ENCODE measurements around the gene B4GAT1. TPM values are rescaled to one million over a fixed set of nuclear protein-coding genes. Genes with fewer than 3 reads are reported as not detected.
A peak's percentile ranks its signal among the peaks of the same experiment; 100 is the strongest.

The B4GAT1 gene
- total and polyA plus RNA-seq, 9 of the 15 experiments (the other 6 are each of a cell fraction or from before 2014, with no cell fraction given), result 0.86 to 9.5 (median 3.8) TPM

DNA sequence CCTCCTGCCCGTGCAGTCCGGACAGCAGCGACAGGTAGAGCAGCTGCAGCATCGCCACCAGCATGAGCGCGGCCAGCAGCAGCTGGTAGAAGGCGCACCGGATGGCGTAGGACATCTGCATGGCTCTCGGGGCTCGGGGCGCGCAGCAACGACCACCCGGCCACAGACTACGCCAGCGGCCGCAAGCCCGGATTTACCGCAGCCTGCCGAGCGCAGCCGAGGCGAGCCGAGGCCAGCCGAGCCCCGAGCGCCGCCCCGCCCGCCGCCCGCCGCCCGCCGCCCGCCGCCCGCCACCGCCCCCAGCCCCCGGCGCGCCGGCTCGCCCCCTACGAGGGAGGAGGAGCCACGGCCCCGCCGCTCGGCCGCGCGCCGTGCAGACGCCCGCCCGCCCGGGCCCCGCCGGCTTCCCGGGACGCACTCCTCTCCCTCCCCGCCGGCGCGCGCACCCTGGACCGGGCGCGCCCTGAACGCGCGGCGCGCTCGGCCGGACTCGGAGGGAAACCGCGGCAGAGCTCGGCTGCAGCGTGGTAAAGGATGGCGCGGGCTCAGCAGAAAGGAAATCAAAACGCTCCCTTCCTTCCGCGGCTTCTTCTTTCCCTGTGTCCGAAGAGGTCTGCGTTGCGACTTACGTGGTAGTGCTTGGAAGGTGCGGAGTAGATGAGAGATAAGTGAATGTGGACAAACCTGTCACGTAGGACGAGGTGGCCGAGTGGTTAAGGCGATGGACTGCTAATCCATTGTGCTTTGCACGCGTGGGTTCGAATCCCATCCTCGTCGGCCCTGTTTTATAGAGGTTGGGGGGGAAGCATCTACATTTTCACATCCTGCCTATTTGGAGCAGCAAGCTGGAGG is at the start of gene B4GAT1 (continued):
- TF ChIP-seq ERF (CRISPR knock-in tag; IDR thresholded peaks at IDR 0.05), result no peak
- TF ChIP-seq POLR2A (conservative IDR thresholded peaks at IDR 0.05), result peak; percentile 69
- TF ChIP-seq ZNF79 (CRISPR knock-in tag; IDR thresholded peaks at IDR 0.05; ENCODE audit: low read depth), result no peak
- TF ChIP-seq RBM15 (IDR thresholded peaks at IDR 0.05; ENCODE audit: insufficient read depth, low read length), result no peak
- TF ChIP-seq, protein P1, sequence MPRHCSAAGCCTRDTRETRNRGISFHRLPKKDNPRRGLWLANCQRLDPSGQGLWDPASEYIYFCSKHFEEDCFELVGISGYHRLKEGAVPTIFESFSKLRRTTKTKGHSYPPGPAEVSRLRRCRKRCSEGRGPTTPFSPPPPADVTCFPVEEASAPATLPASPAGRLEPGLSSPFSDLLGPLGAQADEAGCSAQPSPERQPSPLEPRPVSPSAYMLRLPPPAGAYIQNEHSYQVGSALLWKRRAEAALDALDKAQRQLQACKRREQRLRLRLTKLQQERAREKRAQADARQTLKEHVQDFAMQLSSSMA (CRISPR knock-in tag; IDR thresholded peaks at IDR 0.05), result no peak
- no peak for TF ChIP-seq ZNF830 (CRISPR knock-in tag; IDR thresholded peaks at IDR 0.05)
- no peak for TF ChIP-seq SRSF7 (optimal IDR thresholded peaks at IDR 0.05; ENCODE audit: low read depth, low read length)
- peak; percentile 65; the same call in 1 of the 2 replicates for TF ChIP-seq RFX5 (IDR thresholded peaks at IDR 0.05; ENCODE audit: low read depth, low read length)
- peak; percentile 40; the same call in 1 of the 2 replicates for TF ChIP-seq JUN (IDR thresholded peaks at IDR 0.05; ENCODE audit: borderline replicate concordance, low read depth, low read length)
- TF ChIP-seq JUN (CRISPR knock-in tag; IDR thresholded peaks at IDR 0.05; ENCODE audit: borderline replicate concordance), result no peak
- TF ChIP-seq DEAF1 (CRISPR knock-in tag; IDR thresholded peaks at IDR 0.05), result peak; percentile 31
- no peak for TF ChIP-seq ZNF431 (CRISPR knock-in tag; IDR thresholded peaks at IDR 0.05)
- no peak for TF ChIP-seq ZBTB49 (CRISPR knock-in tag; IDR thresholded peaks at IDR 0.05; ENCODE audit: borderline replicate concordance)
- no peak for TF ChIP-seq SMAD2 (IDR thresholded peaks at IDR 0.05; ENCODE audit: low read depth, low read length)
- TF ChIP-seq GABPB2 (CRISPR knock-in tag; conservative IDR thresholded peaks at IDR 0.05), result peak; percentile 74; the same call in 1 of the 2 replicates
- TF ChIP-seq NR4A1 (CRISPR knock-in tag; IDR thresholded peaks at IDR 0.05), result no peak
- peak; percentile 68; the same call in 1 of the 2 replicates for TF ChIP-seq NR4A1 (tag; IDR thresholded peaks at IDR 0.05)
- TF ChIP-seq CBFB (CRISPR knock-in tag; IDR thresholded peaks at IDR 0.05), result no peak
- no peak for TF ChIP-seq ZNF408 (CRISPR knock-in tag; IDR thresholded peaks at IDR 0.05; ENCODE audit: low read depth)
- TF ChIP-seq, protein P2, sequence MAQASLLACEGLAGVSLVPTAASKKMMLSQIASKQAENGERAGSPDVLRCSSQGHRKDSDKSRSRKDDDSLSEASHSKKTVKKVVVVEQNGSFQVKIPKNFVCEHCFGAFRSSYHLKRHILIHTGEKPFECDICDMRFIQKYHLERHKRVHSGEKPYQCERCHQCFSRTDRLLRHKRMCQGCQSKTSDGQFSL (CRISPR knock-in tag; IDR thresholded peaks at IDR 0.05), result peak; percentile 96
- TF ChIP-seq, protein P2 (tag; IDR thresholded peaks at IDR 0.05), result peak in 1 of 2 experiments; percentile 86; a peak in 2 of 4 replicates
- TF ChIP-seq CBX2 (IDR thresholded peaks at IDR 0.05; ENCODE audit: insufficient read depth, low read length, poor library complexity, severe bottlenecking), result no peak
- TF ChIP-seq ZNF124 (CRISPR knock-in tag; IDR thresholded peaks at IDR 0.05), result no peak
- no peak for TF ChIP-seq KDM1A (IDR thresholded peaks at IDR 0.05)
